ENCODE data around the gene BYSL. TPM values are rescaled to one million over a fixed set of nuclear protein-coding genes. Genes with fewer than 3 reads are reported as not detected.

BYSL gene
- total and polyA plus RNA-seq, 2 donors (not counting 3 experiments of a cell fraction or from before 2014, with no cell fraction given): 33.1 to 41.8 TPM

- dilution Hi-C loops (cut with MboI; ENCODE audit: extremely low pct_ligation_motif_present, low sequenced_read_pairs): no loop called here
- no peaks in the 10 kb centered on the region for H3K9me3 ChIP-seq (replicated peaks; ENCODE audit: control insufficient read depth, insufficient read depth, low read length)
- intact Hi-C loops (cut with micrococcal nuclease): no loop called here
- H3K27me3 ChIP-seq (ENCODE audit: control insufficient read depth in 2 of 2, insufficient read depth in 2 of 2, low read length in 2 of 2): no peaks in the 10 kb centered on the region
- H3K27ac ChIP-seq (ENCODE audit: insufficient read depth, low read depth, low read length): no peak overlapping the region
- no peaks in the 10 kb centered on the region for H4K20me1 ChIP-seq (replicated peaks; ENCODE audit: control insufficient read depth, extremely low read depth, insufficient read depth, low read length)
- TF ChIP-seq POLR2A (IDR thresholded peaks at IDR 0.05; ENCODE audit: low read depth, low read length): no peak
- H3K4me2 ChIP-seq (ENCODE audit: insufficient read depth, low read length): no peak overlapping the region
- ChIA-PET POLR2A (no interaction called here), CTCF (interaction anchor here (1.1 to 1.2 kb wide), 2 partner anchors 22 to 30 kb away, joined by 3 read pairs; no protein-coding TSS in a partner anchor)
- H3K4me3 ChIP-seq (replicated peaks in 1 of 3; ENCODE audit: insufficient read depth in 1 of 3, low read depth in 1 of 3, low read length in 3 of 3): no peak overlapping the region
- H3K79me2 ChIP-seq (ENCODE audit: control insufficient read depth, insufficient read depth, low read length): no peaks in the 10 kb centered on the region
- no TSS peak for BruUV-seq (replicated peaks)
- no peak overlapping the region for H2AFZ ChIP-seq (ENCODE audit: low read depth, low read length)
- no peak for FAIRE-seq
- H3K4me1 ChIP-seq (ENCODE audit: control insufficient read depth, extremely low read depth, insufficient read depth, low read length): no peaks in the 10 kb centered on the region
- H3K9me1 ChIP-seq (replicated peaks; ENCODE audit: control insufficient read depth, extremely low read depth, insufficient read depth, low read length): no peaks in the 10 kb centered on the region
- H3K9ac ChIP-seq (replicated peaks; ENCODE audit: extremely low read depth, insufficient read depth, low read length): no peak overlapping the region
- no peak for DNase-seq (ENCODE audit: low read depth, low spot score)
- no peaks in the 10 kb centered on the region for H3K36me3 ChIP-seq (ENCODE audit: control insufficient read depth in 2 of 2, extremely low read depth in 1 of 2, insufficient read depth in 2 of 2, low read length in 2 of 2)
Measured at GRCh38 chr6:41877051-41877680, 44.1 kb upstream of the BYSL start.

GRCh38 chr6:41878246-41878645, 43.1 kb upstream of the BYSL start:
- no TSS peak for BruUV-seq (replicated peaks)

More at GRCh38 chr6:41878246-41878645, 43.1 kb upstream of the BYSL start:
- H3K9ac ChIP-seq (replicated peaks; ENCODE audit: extremely low read depth, insufficient read depth, low read length): no peak overlapping the region
- H3K36me3 ChIP-seq (ENCODE audit: control insufficient read depth in 2 of 2, extremely low read depth in 1 of 2, insufficient read depth in 2 of 2, low read length in 2 of 2): no peaks in the 10 kb centered on the region
- H3K9me3 ChIP-seq (replicated peaks; ENCODE audit: control insufficient read depth, insufficient read depth, low read length): no peaks in the 10 kb centered on the region
- H2AFZ ChIP-seq (ENCODE audit: low read depth, low read length): no peak overlapping the region
- H3K27ac ChIP-seq (ENCODE audit: insufficient read depth, low read depth, low read length): no peak overlapping the region
- ChIA-PET CTCF (interaction anchor here (1.1 to 1.2 kb wide), 2 partner anchors 23 to 31 kb away, joined by 3 read pairs; no protein-coding TSS in a partner anchor), POLR2A (no interaction called here)
- dilution Hi-C loops (cut with MboI; ENCODE audit: extremely low pct_ligation_motif_present, low sequenced_read_pairs): no loop called here
- no peak overlapping the region for H3K4me2 ChIP-seq (ENCODE audit: insufficient read depth, low read length)
- H4K20me1 ChIP-seq (replicated peaks; ENCODE audit: control insufficient read depth, extremely low read depth, insufficient read depth, low read length): no peaks in the 10 kb centered on the region
- TF ChIP-seq MAX (IDR thresholded peaks at IDR 0.05; ENCODE audit: insufficient read depth, insufficient read length) (no peak), EZH2 (IDR thresholded peaks at IDR 0.05; ENCODE audit: borderline replicate concordance, low read depth, low read length, severe bottlenecking) (no peak), FOS (IDR thresholded peaks at IDR 0.05; ENCODE audit: borderline replicate concordance, insufficient read depth, low read length) (no peak), POLR2AphosphoS5 (IDR thresholded peaks at IDR 0.05; ENCODE audit: insufficient read depth, low read depth, low read length) (no peak), JUN (IDR thresholded peaks at IDR 0.05; ENCODE audit: borderline replicate concordance, insufficient read depth, insufficient read length, low read depth) (no peak)
- intact Hi-C loops (cut with micrococcal nuclease): no loop called here
- FAIRE-seq (no peak), DNase-seq (ENCODE audit: low read depth, low spot score) (no peak)
- H3K79me2 ChIP-seq (ENCODE audit: control insufficient read depth, insufficient read depth, low read length): no peaks in the 10 kb centered on the region
- H3K9me1 ChIP-seq (replicated peaks; ENCODE audit: control insufficient read depth, extremely low read depth, insufficient read depth, low read length): no peaks in the 10 kb centered on the region
- H3K4me1 ChIP-seq (ENCODE audit: control insufficient read depth, extremely low read depth, insufficient read depth, low read length): no peaks in the 10 kb centered on the region
- H3K4me3 ChIP-seq (replicated peaks in 1 of 3; ENCODE audit: insufficient read depth in 1 of 3, low read depth in 1 of 3, low read length in 3 of 3): no peak overlapping the region
- H3K27me3 ChIP-seq (ENCODE audit: control insufficient read depth in 2 of 2, insufficient read depth in 2 of 2, low read length in 2 of 2): no peaks in the 10 kb centered on the region

All from endothelial cell of umbilical vein (primary cell).